Measurements from ENCODE around the gene MZF1. TPM values are rescaled to one million over a fixed set of nuclear protein-coding genes. Genes with fewer than 3 reads are reported as not detected.

Gene MZF1
- total RNA-seq, 1 experiment from 2014 or later: 20.4 TPM

DNA sequence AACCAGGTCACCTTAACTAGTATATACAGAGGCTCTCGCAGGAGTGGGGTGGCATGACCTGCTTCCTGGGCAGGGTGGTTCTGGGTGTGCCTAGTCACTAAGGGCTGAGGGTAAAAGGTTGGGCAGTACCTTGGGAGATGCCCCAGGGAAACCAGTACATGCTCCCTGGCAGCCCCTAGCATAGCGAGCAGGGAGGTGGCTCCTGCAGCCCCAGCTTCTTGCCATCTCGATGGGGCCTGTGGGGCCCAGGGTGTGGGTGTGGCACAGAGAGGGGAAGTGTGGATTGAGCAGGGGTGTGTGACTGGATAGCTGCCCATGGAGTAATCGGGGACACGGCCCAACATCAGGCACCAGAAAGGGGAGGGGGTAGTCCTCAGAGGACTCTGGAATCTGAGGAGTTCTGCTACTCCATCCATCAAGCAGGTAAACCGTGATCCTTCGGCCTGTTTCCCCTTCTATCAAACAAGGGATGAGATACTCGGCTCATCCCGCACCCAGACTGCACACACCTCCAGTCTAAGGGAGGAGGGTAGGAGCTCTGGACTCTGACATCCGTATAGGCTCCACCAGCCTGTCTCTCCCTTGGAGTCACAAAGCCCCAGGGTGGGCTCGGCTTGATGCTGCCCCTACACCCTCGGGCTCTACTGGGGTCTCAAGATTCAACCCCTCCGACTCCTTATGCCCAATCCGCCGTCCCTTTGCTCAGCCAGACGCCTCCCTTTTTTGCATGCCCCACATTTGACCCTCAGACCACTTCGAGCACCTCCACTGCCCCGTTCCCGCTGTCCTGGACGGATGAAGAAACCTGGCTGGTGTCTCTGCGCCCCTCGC lies 54.7 kb downstream of the MZF1 start:
- DNase-seq: no peak
- Mint-ChIP-seq H3K4me1 (ENCODE audit: low read depth, unreplicated experiment) (peaks cover 20% of the 10 kb centered on the region), H3K27me3 (ENCODE audit: insufficient read depth, unreplicated experiment) (no peaks in the 10 kb centered on the region), H3K36me3 (ENCODE audit: insufficient read depth, unreplicated experiment) (peaks cover 44% of the 10 kb centered on the region), H3K9me3 (ENCODE audit: unreplicated experiment) (no peaks in the 10 kb centered on the region), H3K4me3 (ENCODE audit: unreplicated experiment) (peak overlapping the region; percentile 85), H3K27ac (ENCODE audit: unreplicated experiment) (peak overlapping the region; percentile 85)
- H3K4me3 ChIP-seq (ENCODE audit: low read depth, low read length): peak overlapping the region; percentile 55
- BruUV-seq (replicated peaks): no TSS peak
- intact Hi-C loops (cut with micrococcal nuclease; ENCODE audit: unreplicated experiment): loop anchor here (1.0 to 2.0 kb wide), 8 partner anchors 19 to 190 kb away; partner anchors contain the start of genes RPS5, TRIM28, UBE2M and ZNF324
- peaks cover 3% of the 10 kb centered on the region; the same call in 1 of the 2 replicates for H3K36me3 ChIP-seq (ENCODE audit: control insufficient read depth, insufficient read depth, low read length)
- H3K9me3 ChIP-seq: no peaks in the 10 kb centered on the region
- H3K27me3 ChIP-seq (replicated peaks; ENCODE audit: control insufficient read depth, insufficient read depth, low read length): no peaks in the 10 kb centered on the region
- H3K4me1 ChIP-seq: peaks cover 13% of the 10 kb centered on the region
- TF ChIP-seq, protein P1, sequence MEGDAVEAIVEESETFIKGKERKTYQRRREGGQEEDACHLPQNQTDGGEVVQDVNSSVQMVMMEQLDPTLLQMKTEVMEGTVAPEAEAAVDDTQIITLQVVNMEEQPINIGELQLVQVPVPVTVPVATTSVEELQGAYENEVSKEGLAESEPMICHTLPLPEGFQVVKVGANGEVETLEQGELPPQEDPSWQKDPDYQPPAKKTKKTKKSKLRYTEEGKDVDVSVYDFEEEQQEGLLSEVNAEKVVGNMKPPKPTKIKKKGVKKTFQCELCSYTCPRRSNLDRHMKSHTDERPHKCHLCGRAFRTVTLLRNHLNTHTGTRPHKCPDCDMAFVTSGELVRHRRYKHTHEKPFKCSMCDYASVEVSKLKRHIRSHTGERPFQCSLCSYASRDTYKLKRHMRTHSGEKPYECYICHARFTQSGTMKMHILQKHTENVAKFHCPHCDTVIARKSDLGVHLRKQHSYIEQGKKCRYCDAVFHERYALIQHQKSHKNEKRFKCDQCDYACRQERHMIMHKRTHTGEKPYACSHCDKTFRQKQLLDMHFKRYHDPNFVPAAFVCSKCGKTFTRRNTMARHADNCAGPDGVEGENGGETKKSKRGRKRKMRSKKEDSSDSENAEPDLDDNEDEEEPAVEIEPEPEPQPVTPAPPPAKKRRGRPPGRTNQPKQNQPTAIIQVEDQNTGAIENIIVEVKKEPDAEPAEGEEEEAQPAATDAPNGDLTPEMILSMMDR (IDR thresholded peaks at IDR 0.05; ENCODE audit: insufficient read depth in 1 of 2, low read depth in 1 of 2, low read length in 1 of 2, severe bottlenecking in 1 of 2, unreplicated experiment in 1 of 2): no peak
- POLR2A ChIA-PET: interaction anchor here (0.6 to 2.2 kb wide), 2 partner anchors 25 to 279 kb away, joined by 4 to 37 read pairs; partner anchors contain the start of gene TRIM28
- CTCF ChIA-PET: interaction anchor here (0.9 to 2.2 kb wide), 10 partner anchors 14 to 156 kb away, joined by 3 to 22 read pairs (median 4); partner anchors contain the start of genes CHMP2A, TRIM28, ZNF324B and ZNF497

DNA sequence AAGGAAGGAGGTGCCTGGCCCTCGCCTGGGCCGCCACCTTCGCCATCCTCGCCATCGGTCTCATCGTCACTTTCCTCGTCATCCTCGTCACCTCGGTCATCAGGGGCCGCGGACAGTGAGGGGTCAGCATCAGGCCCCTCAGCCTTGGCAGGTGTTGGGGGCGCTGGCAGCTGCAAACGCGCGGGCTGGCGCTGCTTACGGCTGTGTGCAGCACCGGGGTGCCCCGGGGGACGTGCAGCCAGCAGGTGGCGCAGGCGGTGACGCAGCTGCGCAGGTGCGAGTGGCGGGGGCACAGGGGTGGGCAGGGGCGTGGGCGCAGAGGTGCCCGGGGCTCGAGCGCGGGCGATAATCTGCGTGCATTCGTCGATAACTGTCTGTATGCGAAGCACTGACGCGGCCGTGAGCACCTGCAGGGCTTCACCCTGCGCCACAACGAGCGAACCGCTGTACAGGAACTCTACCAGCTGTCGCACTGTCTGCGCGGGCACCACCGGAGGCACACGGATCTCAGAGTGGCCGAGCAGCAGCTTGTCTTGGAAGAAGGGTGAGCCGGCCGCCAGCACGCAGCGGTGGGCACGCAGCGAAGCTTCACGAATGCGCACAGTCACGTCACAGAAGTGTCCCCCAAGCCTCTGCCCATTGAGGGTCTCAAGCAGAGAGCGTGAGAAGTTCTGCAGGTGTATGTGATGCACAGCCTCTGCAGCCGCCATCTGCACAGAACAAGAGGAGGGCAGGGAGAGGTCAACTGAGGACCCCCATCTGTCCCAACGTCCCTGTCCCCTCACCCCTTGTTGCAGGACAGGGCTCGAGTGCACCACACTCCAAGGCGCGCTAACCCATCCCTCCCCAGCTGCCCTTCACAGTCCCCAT lies 55.9 kb downstream of the MZF1 start:
- Mint-ChIP-seq H3K36me3 (ENCODE audit: insufficient read depth, unreplicated experiment) (peaks cover 52% of the 10 kb centered on the region), H3K4me1 (ENCODE audit: low read depth, unreplicated experiment) (peaks cover 23% of the 10 kb centered on the region), H3K27me3 (ENCODE audit: insufficient read depth, unreplicated experiment) (no peaks in the 10 kb centered on the region), H3K9me3 (ENCODE audit: unreplicated experiment) (no peaks in the 10 kb centered on the region), H3K4me3 (ENCODE audit: unreplicated experiment) (no peak overlapping the region), H3K27ac (ENCODE audit: unreplicated experiment) (no peak overlapping the region)
- ChIA-PET POLR2A (no interaction called here), CTCF (no interaction called here)
- Histone ChIP-seq H3K36me3 (ENCODE audit: control insufficient read depth, insufficient read depth, low read length) (peaks cover 3% of the 10 kb centered on the region; the same call in 1 of the 2 replicates), H3K4me1 (peaks cover 13% of the 10 kb centered on the region), H3K4me3 (ENCODE audit: low read depth, low read length) (no peak overlapping the region), H3K9me3 (no peaks in the 10 kb centered on the region), H3K27me3 (replicated peaks; ENCODE audit: control insufficient read depth, insufficient read depth, low read length) (no peaks in the 10 kb centered on the region)
- no peak for DNase-seq
- TF ChIP-seq, protein P1 (IDR thresholded peaks at IDR 0.05; ENCODE audit: insufficient read depth in 1 of 2, low read depth in 1 of 2, low read length in 1 of 2, severe bottlenecking in 1 of 2, unreplicated experiment in 1 of 2): no peak
- BruUV-seq (replicated peaks): no TSS peak
- intact Hi-C loops (cut with micrococcal nuclease; ENCODE audit: unreplicated experiment): no loop called here

DNA sequence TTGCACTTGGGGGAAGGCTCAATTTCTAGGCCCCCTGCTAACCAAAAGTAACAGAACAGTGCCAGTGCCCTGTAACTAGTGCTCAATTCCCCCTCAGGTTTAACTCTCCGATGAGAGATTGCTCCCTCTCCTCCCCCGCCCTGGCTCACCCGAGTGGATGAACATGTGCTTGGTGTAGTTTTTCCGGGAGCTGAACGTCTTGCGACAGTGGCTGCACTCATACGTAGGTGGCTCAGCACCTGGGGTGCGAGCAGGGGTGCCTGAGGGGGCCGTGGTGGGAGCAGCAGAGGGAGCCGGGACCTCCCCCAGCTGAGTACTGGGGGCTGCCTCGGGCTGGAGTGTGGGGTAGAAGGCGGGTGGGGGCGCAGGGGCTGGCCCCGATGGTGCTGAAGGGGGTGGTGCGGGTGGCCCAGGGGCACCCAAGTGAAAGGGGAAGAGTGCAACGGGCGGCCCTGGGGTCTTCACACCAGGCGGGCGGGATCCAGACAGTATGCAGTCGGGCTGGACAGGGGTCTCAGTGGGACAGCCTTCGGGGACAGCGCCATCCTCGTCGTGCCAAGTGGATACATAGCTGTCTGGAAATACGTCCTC lies 56.8 kb downstream of the MZF1 start:
- no peaks in the 10 kb centered on the region for H3K27me3 Mint-ChIP-seq (ENCODE audit: insufficient read depth, unreplicated experiment)
- Histone ChIP-seq H3K4me1 (peaks cover 13% of the 10 kb centered on the region), H3K36me3 (ENCODE audit: control insufficient read depth, insufficient read depth, low read length) (peaks cover 3% of the 10 kb centered on the region; the same call in 1 of the 2 replicates), H3K4me3 (ENCODE audit: low read depth, low read length) (no peak overlapping the region), H3K27me3 (replicated peaks; ENCODE audit: control insufficient read depth, insufficient read depth, low read length) (no peaks in the 10 kb centered on the region), H3K9me3 (no peaks in the 10 kb centered on the region)
- no peaks in the 10 kb centered on the region for H3K9me3 Mint-ChIP-seq (ENCODE audit: unreplicated experiment)
- peaks cover 27% of the 10 kb centered on the region for H3K4me1 Mint-ChIP-seq (ENCODE audit: low read depth, unreplicated experiment)
- intact Hi-C loops (cut with micrococcal nuclease; ENCODE audit: unreplicated experiment): no loop called here
- peaks cover 57% of the 10 kb centered on the region for H3K36me3 Mint-ChIP-seq (ENCODE audit: insufficient read depth, unreplicated experiment)
- no TSS peak for BruUV-seq (replicated peaks)
- H3K4me3 Mint-ChIP-seq (ENCODE audit: unreplicated experiment): no peak overlapping the region
- ChIA-PET CTCF (interaction anchor here (0.7 kb wide), 1 partner anchor 23 kb away, joined by 7 read pairs; no protein-coding TSS in a partner anchor), POLR2A (no interaction called here)
- no peak for DNase-seq
- TF ChIP-seq, protein P1 (IDR thresholded peaks at IDR 0.05; ENCODE audit: insufficient read depth in 1 of 2, low read depth in 1 of 2, low read length in 1 of 2, severe bottlenecking in 1 of 2, unreplicated experiment in 1 of 2): no peak
- no peak overlapping the region for H3K27ac Mint-ChIP-seq (ENCODE audit: unreplicated experiment)
